Bronchus fibroblast of lung (primary cell): ENCODE results near the gene PDCD7. TPM values are rescaled to one million over a fixed set of nuclear protein-coding genes. Genes with fewer than 3 reads are reported as not detected.

ENCODE experiments used
- total RNA-seq: library from RNA; depleted of rRNA; stranded (reverse); fragments of >200 nt; gene quantifications from 2 replicates; pipeline ENCODE4 v1.2.3, GENCODE V29; 2015

Gene PDCD7
- 11.7 and 13.8 TPM in 2 replicates for total RNA-seq

GRCh38 chr15:65133548-65134200 lies at the start of gene PDCD7:
TSS of gene PDCD7 (minus strand) at chr15:65133808. CDS start at chr15:65133781, 27 bp downstream.

GRCh38 chr15:65115086-65115485 lies 18.5 kb downstream of the PDCD7 start, which contains the start of gene UBAP1L:
TSS of gene UBAP1L (minus strand) at chr15:65115200. CDS start at chr15:65106215, 8,985 bp downstream.

DNA sequence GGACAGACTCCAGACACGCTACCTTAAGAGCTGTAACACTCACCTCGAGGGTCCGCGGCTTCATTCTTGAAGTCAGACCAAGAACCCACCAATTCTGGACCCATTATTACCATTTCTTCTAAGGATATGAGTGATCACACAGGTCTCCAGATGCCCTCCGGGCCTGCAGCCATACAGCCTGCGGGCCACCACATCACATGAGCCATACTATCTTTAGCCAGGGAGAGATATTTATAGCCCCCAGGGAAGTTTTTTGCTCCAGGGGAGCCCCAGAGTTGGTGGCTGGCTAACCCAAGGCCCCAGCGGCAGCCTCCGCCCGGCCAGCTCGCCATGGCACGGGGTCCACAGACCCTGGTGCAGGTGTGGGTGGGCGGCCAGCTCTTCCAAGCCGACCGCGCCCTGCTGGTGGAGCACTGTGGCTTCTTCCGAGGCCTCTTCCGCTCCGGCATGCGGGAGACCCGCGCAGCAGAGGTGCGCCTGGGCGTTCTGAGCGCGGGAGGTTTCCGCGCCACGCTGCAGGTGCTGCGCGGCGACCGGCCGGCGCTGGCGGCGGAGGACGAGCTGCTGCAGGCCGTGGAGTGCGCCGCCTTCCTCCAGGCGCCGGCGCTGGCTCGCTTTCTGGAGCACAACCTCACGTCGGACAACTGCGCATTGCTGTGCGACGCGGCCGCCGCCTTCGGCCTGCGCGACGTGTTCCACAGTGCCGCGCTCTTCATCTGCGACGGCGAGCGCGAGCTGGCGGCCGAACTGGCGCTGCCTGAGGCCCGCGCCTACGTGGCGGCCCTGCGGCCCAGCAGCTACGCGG lies 56.9 kb downstream of the PDCD7 start, which contains the start of gene KBTBD13:
Gene KBTBD13, plus strand, starts transcription at position 261 of the 805 bp plus-strand sequence. Its CDS starts 70 bp downstream, at position 331.

GRCh38 chr15:65067645-65068402 lies 65.8 kb downstream of the PDCD7 start, which contains the start of gene RASL12:
TSS of gene RASL12 (minus strand) at chr15:65067991. CDS start at chr15:65067835, 156 bp downstream.

Other genes with a start within 250 kb of the PDCD7 start
- 2.5 and 2.7 TPM in 2 replicates for gene ANKDD1A, start 221.9 kb downstream of the PDCD7 start, total RNA-seq
- 63.9 and 65.7 TPM in 2 replicates for gene SPG21, start 143.9 kb downstream of the PDCD7 start, total RNA-seq
- 24.7 and 29.9 TPM in 2 replicates for gene MTFMT, start 104.2 kb downstream of the PDCD7 start, total RNA-seq
- gene SLC51B, start 88.4 kb downstream of the PDCD7 start, total RNA-seq = not detected in 2 replicates
- gene RASL12, start 65.8 kb downstream of the PDCD7 start, total RNA-seq = 8.5 and 10.4 TPM in 2 replicates
- not detected in 2 replicates for gene KBTBD13, start 57.1 kb downstream of the PDCD7 start, total RNA-seq
- under 0.01 and 0.30 TPM in 2 replicates for gene UBAP1L, start 18.6 kb downstream of the PDCD7 start, total RNA-seq
- 19.3 and 19.5 TPM in 2 replicates for gene CLPX, start 51.5 kb upstream of the PDCD7 start, total RNA-seq
- gene CILP, start 77.7 kb upstream of the PDCD7 start, total RNA-seq = under 0.01 and 0.17 TPM in 2 replicates
- 5.1 and 7.1 TPM in 2 replicates for gene PARP16, start 153.1 kb upstream of the PDCD7 start, total RNA-seq
- not detected in 2 replicates for gene RNU5A-1, start 162.2 kb upstream of the PDCD7 start, total RNA-seq
- gene RNU5B-1, start 170.9 kb upstream of the PDCD7 start, total RNA-seq = not detected in 2 replicates
- gene IGDCC3, start 244.2 kb upstream of the PDCD7 start, total RNA-seq = under 0.01 TPM in 1 of 2 replicates, not detected in the other